Stimulated activated CD4-positive, alpha-beta T cell treated with anti-CD3 and anti-CD28 coated beads, Interleukin-4, amount 100 ng/mL, for 4 hours (primary cell): ENCODE results near the gene KIAA1614.
"Not testable (repeated sequence)": the region's sequence is repeated elsewhere in the genome, so short reads cannot be mapped to it uniquely, and the experiment has no call there.

Experiments
- DNase-seq, 2 experiments: peaks; one replicate each; pipeline ENCODE4 v3.0.0-alpha.2; 2020

Gene KIAA1614

DNA sequence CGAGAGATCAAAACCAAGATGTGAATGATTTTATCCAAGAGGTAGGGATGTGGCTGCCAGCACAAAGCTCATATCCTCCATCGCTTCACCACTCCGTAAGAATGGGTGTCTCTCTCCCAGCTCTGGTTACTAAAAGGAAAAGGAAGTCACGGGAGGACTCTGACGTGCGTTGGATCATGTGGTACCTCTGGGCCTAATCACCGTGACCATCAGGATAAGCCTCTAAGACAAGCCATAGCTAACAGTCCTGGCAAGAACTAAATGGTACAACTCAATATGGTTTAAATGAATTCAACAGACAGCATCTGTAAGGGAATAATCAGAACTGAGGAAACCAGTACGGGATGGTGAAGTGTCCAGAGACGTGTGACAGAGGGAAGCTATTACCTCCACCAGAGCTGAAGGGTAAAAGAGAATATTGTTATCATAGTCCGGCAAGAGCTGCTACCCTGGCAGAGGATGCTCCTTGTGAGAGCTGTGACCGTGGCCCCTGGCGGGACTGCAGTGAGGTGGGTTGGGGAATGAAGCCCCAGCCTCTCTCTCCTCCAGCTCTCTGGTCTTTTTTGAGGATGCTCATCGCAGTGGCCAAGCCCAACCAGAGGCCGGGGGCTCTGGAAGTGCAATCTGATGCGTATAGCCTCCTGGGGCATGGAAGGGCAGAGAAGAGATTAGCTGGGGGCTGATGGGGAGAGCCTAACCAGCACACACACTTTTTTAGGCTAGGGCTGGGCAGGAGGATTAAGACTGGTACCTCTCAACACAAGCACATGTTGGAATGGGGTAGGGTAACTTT lies 54.2 kb downstream of the KIAA1614 start:
- DNase-seq: no peak

- no peak for DNase-seq
These were observed 54.9 kb downstream of the KIAA1614 start for GRCh38 chr1:180967558-180967957.

GRCh38 chr1:180968834-180969233 lies 56.1 kb downstream of the KIAA1614 start:
- not testable (repeated sequence) for DNase-seq

GRCh38 chr1:180969434-180969833 lies 56.7 kb downstream of the KIAA1614 start:
- DNase-seq: no peak

GRCh38 chr1:180970333-180971079 lies 57.8 kb downstream of the KIAA1614 start:
- DNase-seq: no peak

GRCh38 chr1:180971273-180971997 lies 58.7 kb downstream of the KIAA1614 start:
- no peak for DNase-seq

GRCh38 chr1:180973369-180973768 lies 60.7 kb downstream of the KIAA1614 start:
- DNase-seq: no peak

GRCh38 chr1:180974236-180974635 lies 61.5 kb downstream of the KIAA1614 start:
- no peak for DNase-seq

GRCh38 chr1:180975551-180975950 lies 62.9 kb downstream of the KIAA1614 start:
- DNase-seq: no peak

- DNase-seq: no peak
These were observed 63.5 kb downstream of the KIAA1614 start for GRCh38 chr1:180976191-180976590.

DNA sequence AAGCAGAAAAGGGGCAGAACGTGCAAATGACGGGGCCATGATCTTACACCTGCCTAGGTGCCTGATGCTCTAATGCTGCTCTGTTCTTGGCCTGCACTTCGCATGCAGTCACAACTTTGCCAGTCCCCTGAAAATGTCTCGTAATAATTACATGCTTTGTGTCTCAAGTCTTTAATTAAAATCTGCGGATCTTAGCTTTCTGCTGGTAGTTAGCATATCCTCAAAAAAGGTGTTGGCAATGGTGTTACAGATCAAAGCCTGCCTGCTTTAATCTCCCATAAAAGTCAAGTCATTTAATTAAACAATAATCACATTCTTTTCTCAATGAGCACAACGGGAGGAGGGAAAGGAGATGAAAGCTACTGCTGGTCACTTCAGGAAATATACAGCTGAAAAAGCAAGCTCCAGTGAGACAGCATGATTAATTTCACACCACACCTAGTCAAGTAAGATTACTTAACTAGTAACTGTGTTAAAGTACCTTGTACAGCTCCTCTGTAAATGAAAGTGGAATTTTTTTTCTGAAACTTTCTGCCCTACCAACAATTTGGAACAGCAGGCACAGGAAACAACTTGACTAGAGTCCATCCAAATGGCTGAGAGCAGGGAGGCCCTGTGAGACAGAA lies 64.1 kb downstream of the KIAA1614 start:
- DNase-seq: no peak

DNA sequence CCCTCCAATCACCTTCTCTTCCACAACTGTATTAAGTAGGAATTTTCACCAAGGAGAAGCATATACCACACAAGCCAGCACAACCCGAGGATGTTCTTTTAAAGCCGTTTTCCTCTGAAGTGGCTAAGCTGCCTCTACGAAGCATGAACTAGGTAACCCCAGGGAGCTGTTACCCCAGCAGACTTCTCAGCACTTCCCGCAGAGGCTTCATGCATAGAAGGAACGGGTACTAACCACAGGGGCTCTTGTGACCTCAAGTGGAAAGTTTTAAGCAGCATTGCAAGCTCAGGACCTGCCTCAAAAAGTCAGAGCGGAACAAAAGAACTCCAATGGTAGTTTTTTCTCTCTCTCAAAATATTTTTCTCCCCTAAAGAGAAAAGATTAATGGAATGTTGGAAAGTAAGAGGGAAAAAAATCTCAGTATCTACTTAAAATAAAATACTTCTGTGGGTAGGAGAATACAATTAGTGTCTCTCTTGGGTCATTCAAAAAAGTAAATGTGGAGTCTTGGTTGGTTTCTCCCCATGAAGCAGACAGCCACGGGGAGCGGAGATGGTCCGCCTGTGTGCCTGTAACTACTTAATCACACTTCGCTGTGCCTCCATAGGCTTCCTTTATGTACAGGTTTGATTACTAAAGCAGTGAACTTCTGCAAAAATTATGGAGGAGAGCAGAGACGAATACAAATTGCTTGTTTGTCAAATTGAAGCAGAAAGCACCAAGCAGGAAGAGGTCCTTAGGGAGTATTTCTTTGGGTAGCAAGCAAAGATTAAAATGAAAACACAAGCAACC lies 69.1 kb downstream of the KIAA1614 start:
- peak in 1 of 2 experiments; percentile 38 for DNase-seq

DNA sequence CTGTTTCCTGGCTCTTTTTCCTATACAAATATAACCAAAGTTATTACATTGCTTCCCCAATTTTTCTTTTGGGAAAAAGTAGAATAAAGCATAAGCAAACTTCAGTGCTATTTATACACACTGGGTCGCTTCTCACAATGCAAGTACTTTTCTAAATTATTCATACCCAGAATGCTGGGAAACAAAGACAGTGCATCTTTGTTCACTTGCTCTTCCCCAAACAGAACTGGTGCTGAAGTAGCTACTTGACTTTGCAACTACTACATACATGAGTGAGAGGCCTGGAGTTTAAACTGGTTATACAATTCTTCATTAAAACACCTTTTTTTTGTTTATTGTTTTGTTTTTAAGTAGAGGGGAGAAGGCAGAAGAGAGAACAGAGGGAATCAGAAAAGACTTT lies 69.7 kb downstream of the KIAA1614 start:
- DNase-seq: no peak

DNA sequence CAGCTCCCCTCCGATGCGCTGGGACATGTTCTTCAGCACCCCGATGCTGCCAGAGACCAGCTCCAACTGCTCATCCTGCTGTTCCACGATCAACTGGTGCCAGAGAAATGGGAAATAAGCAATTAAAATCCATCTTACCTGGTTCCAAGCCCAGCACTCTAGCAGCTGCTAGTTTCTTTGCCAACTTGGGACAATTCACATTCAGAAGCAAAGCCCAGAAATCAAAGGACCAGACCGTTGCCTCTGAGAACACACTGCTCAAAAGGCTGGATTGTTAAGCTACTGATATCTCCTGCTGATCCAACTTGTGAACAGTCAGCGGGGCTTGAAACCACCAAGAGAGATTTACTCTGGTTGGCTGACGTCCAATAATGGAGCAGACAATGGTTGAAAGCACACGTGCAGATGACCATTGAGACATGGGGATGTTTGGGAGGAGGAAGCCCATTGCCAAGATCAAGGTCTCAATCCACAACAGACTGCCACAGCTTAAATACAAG lies 75.6 kb downstream of the KIAA1614 start:
- no peak for DNase-seq

- no peak for DNase-seq
These were observed 81.6 kb downstream of the KIAA1614 start for GRCh38 chr1:180994262-180994661.

DNA sequence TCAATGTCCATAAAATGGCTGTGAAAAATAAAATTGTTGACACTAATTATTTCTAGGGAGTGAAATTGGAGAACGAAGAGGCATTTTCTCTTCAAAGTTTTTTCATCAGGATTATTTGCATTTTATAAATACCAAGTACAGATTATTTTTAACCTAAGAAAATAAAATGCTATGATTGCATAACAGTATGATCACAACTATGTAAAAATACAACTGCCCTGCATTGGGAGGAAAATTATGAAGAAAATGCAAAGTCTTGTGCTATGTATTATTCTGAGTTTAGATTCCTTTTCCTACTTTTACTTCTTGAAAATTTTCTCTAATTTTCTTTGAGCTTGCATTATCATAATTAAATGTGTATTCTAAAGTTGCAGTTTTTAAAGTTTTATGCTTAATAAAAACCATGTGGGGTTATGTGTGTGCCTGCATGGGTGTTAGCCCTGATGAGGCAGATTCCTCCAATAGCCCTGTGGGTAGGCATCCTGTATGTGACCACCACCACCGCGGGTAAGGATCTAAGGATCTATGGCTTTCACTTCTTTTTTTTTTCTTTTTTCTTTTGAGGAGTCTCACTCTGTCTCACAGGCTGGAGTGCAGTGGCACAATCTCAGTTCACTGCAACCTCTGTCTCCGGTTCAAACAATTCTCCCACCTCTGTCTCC lies 85.3 kb downstream of the KIAA1614 start:
- DNase-seq: no peak
